Fibroblast of skin of left biceps (primary cell): ENCODE measurements around the gene COBL.
A peak's percentile ranks its signal among the peaks of the same experiment; 100 is the strongest.
"Not testable (repeated sequence)": the region's sequence is repeated elsewhere in the genome, so short reads cannot be mapped to it uniquely, and the experiment has no call there.

Experiments
- DNase-seq, 2 experiments: peaks; one replicate each; pipeline ENCODE4 v3.0.0-alpha.2; 2013; ENCODE audit warnings: low read depth in 2 of 2

COBL gene

DNA sequence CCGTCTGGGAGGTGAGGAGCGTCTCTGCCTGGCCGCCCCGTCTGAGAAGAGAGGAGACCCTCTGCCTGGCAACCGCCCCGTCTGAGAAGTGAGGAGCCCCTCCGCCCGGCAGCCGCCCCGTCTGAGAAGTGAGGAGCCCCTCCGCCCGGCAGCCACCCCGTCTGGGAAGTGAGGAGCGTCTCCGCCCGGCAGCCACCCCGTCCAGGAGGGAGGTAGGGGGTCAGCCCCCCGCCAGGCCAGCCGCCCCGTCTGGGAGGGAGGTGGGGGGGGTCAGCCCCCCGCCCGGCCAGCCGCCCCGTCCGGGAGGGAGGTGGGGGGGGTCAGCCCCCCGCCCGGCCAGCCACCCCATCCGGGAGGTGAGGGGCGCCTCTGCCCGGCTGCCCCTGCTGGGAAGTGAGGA is 108.5 kb downstream of the COBL start:
- DNase-seq, result not testable (repeated sequence)

DNA sequence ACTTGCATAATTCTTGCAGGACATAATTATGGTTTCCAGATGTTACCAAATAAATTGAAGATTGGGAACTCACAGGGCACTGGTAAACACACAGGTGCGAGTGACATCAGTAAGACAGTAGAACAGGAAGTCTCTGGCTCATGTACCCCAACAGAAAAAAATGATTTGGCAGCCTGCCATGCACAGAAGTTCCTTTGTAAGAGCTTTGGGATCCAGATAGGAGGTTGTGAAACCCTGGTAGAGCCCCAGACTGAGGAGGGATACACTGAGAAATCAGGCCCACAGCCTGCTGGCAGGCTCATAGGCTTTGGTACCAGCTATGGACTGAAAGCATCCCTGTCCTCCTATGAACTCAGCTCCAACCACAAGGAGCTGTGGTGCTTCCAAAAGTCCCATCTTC is 118.0 kb downstream of the COBL start:
- DNase-seq, result no peak

DNA sequence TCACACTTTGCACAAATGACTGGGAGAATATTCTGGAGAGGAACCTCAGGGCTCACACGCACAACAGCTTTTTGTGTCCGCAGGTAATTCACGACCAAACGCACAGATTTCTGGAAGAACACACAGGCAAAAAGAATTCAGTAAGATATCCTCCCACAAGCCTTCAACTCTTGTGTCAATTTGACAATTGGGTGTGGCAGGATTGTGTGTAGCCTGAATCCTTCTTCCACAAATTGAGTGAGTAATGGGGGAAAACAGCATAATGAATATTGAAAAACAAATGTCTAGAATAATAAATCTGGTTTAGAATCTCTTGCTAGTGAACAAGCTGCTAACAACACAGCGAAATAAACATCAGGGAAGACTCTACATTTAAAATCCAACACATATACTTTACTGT is 125.6 kb downstream of the COBL start:
- DNase-seq, result no peak

DNA sequence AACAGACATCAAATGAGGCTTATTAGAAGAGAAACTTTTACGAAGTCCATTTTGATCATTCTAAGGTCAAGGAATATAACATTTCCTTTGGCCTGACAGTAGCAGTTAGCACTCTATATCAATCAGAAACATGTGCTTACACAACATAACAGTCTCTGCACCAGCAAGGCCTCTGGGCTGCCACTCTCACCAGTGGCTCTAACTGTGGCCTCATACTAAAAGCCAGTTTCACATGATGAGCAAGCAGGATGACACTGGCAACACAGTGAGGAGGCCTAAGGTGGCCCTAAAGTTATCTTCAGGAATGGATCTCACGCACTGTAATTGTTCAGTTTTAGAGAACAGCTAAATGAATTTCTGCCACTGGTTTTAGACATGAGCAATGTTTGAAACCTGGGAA is 126.8 kb downstream of the COBL start:
- DNase-seq, result no peak

DNA sequence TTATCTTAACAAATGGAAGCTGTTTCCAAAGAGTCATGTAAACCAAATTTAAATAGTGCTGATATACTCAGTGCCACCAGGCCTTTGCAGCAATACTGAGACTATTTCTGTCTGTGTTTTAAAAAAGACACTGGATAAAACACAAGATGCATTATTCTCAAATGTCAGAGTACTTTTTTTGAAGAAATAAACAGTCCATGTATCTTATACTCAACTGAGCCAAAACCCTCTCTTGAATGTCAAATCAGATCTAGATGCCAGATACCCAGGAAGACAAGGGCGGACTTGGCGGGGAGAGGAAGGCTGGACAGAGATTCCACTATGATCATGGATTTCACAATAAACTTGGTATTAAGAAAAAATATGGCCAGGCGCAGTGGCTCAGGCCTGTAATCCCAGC is 127.6 kb downstream of the COBL start:
- DNase-seq, result no peak

DNA sequence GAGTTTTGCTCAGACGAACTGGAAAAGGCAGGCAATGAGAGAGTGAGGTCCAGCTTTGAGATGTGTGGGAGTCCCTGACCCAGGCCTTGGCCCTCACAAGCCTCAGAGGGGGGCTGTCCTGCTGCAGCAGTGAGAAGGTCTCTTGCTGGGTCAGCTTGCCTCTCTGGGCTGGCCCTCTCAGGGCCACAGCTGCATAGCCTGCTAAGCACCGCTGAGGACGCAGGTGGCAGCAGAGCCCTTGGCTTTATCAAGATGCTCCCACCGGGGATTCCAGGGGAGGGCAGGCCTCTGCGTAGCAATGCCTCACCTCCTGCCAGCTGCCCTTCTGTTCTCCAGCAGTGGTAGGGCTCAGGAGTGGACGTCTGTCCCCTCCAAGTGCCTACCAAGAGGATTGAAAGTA is 128.7 kb downstream of the COBL start:
- no peak for DNase-seq

DNA sequence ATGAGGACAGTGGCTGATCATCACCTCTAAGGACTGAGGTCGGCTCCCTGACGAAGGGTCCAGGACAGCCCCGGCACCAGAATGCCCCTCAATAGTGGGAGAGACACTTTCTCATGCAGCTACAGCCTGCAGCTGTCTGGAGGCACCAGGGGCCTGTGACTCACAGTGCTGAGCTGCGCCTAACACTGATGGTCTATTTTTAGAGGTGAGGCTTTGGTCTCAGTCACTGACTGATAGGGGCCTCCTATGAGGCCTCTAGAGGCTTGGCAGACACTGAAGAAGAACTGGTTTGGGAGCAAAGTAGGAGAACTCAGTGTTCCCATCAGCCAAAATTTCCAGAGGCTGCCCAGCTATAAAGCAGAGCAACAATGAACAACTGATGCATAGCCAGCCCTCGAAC is 130.1 kb downstream of the COBL start:
- no peak for DNase-seq

DNA sequence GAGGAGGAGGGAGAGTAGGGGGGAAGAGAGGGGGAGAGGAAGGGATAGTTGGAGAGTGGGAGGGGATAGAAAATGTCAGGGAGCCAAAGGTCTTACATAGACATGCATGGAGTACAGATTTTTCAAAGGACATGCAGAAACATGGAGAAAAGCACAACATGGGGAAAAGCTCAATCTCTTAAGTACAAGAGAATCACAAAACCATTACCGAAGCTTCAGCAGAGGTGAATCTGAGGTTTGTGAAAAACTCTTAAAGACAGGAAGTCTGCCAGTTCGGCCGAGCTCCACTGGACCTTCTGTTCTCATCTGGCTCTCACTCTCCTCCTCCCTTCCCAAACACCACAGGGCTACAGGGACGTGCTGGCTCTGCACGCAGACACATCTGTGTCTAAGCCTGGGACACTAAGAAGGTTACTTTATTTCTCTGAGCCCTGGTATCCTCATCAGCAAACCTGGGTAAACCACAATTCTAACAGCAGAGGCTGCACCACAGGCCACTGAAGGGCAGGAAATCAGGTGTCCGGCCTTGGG is 133.9 kb downstream of the COBL start:
- DNase-seq, result no peak

DNA sequence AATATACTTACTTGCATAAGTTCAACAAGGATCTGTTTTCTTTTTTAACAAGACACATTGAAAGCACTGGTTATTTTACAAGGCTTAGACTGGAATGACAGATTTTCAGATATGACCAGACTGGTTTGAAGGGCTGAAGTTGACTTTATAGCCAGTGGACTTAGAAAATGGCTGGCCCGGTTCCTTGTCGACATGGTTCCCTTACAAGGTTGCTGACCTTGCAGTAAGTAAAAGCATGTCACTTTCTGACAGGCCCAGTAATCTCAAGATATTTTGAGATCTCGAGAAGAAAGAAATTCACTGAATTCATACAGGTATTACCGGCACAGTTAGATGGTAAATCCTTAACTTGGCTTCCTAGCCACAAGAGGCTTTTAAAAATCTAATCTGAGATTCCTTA is 136.5 kb downstream of the COBL start:
- DNase-seq, result no peak

DNA sequence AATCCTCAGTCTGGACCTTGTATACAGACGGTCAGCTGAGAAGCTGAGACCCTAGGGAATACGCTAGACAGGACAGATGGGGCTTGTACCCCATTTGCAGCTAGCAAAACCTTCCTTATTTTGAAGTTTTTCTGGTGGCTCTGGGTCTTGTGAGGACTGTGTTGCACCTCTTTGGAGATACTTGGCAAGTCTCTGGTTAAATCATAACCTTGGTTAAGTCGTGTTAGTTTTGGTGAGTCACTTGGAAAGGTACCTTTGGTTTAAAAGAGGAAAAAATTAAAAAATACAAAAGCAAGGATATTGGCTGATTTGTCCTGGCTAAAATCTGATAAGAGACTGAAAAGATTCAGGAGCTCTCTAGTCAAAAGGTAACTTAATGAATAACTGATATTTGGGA is 140.6 kb downstream of the COBL start:
- no peak for DNase-seq

DNA sequence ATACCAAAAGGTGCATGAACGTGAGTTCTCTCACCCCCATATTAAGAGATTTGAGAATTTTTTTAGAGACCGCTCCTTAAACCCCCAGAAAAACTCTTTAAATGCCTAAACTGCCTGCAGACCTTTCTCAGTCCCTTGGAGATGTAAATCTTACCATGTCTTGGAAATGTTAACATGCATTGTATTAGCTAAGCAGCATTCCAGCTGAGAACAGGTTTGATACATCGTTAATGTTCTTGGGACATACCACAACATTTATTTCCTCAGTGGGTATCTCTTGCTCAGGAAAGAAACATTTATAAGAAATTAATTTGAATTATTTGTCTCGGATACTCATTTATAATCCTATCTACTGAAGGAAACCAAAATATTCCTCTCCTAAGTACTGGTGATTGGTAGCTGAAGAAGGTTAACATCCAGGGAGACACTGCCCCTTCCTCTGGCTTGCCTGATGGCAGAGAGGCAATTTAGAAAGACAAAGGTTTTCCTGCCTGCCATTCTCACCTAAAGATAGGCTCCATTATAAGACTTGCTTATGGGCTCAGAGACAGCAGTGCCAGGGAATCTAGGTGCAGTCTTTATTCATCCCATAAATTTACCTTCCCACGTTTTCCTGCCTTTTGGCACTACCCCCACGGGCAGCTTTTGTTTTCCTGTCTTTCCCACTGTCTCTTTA is 141.2 kb downstream of the COBL start:
- DNase-seq, result no peak

DNA sequence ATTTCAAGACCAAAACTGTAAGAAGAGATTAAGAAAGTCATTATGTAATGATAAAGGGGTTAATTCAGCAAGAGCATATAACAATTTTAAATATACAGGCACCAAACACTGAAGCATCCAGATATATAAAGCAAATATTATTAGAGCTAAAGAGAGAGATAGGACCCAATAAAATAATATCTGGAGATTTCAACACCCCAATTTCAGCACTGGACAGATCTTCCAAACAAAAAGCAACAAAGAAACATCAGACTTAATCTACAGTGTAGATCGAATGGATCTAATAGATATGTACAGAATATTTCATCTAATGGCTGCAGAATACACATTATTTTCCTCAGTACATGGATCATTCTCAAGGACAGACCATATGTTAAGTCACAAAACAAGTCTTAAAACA is 151.3 kb downstream of the COBL start:
- DNase-seq, result no peak

DNA sequence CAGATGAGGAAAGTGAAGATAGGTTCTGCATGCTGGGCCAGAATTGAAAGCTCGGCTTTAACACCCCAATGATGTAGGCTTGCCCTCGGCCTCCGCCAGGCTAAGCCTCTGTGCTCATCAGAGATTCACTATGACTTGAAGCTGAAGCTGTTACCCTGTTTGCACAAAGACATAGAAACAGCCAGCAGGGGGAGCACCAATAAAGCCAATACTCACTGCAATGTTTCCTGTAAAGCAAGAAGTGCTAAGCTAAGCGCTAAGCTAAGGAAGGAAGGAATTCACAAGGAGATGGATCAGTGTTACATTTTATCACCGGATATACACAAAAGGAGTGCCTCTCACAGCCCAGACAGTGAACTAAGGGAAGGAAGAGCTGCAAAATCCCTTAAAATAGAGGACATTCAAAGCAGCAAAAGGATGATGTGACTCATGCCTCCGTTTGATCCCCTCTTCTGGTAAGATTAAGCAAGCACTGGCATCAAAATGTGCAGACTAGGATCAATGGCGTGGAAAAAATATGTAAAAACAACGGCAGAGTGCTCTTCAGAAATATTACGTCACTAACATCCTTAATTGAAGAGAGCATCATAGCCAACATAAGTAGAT is 153.8 kb downstream of the COBL start:
- peak; percentile 35 to 36 for DNase-seq

DNA sequence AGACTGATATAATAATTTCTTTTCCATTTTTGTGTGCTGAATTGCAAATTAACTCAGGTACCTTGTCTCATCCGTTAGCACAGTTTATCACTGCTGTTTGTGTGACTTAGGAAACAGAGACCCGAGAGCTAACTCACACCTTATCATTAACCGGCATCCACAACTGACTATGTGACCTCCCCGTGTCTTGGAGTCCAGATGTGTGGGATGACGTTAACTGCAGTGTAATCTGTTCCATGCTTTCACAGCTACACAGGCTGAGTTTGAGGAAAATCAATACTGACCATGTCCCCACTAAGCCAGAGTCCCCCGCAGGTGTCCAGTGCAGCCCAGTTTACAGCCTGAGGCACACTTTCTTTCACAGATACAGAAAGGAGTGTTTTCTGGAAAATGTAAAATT is 154.7 kb downstream of the COBL start:
- DNase-seq, result no peak

DNA sequence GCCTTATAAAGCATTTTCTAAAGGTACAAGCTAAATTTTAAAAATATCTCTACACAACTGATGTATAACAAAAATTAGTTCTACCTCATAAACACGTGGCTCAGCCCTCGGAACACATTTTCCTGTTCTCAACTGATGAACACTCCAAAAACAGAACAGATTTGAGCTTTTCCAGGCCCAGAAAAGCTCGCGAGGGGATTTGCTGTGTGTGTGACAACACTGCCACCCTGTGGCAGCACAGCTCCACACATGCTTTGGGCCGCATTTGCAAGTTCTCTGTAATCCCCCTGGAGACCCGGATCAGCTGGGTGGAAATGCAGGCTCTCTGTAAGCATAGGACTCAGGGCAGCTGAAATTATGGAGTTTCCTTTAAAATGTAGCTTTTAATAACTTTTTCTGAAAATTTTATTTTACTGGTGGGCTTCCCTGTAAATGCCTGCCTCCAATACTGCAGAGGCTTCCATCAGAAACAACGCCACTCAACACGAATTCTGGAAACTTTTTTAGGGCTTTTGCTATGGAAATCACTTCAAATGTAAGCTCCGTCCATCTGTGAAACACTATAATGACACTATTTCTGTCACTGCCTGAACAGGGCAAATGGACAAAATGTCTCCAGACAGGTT is 155.5 kb downstream of the COBL start:
- peak; percentile 12 to 14 for DNase-seq

DNA sequence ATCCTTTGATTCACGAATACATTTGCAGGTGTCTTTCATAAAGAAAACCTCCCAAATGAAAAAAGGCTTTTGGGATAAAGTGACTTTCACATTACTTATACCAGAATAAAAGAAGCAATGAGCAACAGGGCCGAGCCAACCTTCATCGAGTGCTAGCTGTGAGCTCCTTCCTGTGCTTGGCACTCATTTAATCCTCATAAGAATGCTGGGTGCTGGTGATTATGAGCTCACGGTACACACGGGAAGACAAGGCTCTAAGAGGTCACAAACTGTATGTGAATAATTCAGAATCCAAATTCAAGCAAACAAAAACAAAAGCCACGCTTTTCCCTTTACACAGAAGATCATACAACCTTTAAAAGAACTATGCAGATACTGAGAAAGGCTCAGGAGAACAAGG is 156.2 kb downstream of the COBL start:
- no peak for DNase-seq

DNA sequence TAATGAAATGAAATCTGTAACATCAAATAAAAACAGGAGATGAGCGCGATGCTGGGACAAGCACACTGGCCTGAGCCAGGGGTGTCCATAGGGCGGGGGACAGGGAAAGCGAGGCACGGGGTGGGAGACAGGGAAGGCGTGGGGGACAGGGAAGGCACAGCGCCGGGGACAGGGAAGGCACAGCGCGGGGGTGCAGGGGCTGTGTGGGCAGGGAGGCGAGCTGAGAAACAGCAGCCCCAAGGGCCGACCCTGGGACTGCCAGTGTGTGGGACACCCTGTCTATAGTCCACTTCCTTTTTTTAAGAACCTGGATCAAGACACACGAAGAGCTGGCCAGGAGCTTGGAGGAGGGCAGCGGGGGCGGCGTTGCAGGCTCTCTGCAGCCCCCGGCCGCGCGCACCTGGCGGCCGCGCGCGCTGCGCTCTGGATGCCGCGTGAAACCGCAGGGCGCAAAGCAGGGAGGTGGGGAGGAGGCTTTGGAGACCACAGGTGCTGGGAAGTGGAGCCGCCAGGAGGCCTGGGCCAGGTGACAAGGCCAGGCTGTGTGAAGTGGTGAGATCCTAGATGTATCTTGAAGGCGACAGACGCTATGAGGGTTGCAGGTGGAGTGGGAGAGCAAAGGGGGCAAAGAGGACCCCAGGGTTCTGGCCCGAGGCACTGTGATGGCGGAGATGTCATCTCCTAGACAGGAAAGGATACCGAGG is 157.7 kb downstream of the COBL start:
- DNase-seq, result no peak

DNA sequence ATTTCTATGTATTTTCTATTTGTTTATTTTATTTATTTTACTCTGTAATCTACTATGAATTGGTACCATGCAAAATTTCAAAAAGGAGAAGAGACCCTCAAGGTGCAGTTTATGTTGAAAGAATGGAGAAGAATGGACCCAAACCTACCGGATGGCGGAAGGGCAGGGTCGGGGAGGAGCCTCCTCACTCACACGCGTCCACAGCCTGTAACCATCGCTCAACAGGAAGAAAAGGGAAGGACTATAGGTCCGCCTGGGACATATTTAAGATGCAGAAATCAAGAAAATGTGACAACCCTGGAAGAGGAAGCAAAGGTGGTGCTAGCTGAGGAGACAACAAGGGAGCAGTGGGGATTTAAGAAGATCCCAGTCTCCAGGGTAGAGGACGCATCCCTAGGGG is 158.4 kb downstream of the COBL start:
- no peak for DNase-seq

DNA sequence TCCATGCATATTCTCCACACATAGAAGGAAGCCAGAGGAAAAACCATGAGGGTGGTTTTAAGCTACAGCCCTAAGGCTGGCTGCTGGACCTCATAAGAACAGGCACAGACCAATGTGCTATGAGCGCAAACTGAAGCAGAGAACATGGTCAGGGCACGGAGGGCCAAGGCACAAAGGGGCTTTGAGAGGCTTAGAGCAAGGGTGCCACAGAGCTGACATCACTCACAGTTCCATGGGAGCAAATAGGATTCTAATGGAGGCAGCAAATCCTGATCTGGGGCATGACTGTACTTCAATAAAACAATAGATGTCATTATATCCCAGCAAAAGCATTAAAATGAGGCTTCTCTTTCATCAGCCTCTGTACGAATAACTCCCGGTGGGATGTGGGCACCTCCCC is 162.4 kb downstream of the COBL start:
- no peak for DNase-seq

DNA sequence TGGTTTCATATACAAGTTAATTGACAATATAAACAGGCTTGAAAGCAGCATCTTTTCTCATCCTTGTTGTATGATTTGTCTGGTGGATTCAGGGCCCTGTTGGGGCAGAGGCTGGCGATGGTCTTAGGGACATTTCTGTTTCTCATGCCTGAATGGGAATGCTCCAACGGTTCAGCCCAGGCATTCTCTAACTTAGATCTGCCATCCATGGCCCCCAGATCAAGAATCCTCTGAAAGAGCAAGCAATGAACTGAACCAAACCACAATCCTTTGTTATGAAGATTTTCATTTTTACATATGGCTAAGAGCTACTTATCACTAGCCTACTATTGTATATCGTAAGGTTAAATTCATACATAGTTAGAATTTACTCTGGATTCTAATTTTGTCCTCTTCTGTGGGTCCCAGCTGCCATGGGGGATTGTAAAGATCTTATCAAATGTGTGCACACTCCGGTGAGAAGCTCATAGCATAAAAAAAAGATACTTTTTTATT is 163.9 kb downstream of the COBL start:
- no peak for DNase-seq

DNA sequence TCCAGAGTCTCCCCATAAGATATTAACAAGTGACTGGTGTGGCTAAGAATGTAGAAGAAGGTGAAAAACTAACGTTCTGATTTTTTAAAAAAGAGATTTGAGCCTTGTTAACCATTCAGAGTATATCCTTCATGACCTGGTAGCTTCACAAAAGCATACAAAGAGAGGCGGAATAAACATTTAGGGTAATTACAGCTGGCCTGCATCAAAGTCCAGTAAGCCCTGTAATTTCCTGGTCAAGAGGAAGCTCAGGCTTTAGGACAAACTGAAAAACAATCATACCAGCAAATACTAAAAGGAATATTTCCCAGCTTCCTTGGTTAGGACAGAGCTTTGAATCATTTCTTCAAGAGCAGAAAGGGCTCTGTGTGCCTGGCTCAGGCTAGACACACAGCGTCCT is 165.2 kb downstream of the COBL start:
- DNase-seq, result no peak

DNA sequence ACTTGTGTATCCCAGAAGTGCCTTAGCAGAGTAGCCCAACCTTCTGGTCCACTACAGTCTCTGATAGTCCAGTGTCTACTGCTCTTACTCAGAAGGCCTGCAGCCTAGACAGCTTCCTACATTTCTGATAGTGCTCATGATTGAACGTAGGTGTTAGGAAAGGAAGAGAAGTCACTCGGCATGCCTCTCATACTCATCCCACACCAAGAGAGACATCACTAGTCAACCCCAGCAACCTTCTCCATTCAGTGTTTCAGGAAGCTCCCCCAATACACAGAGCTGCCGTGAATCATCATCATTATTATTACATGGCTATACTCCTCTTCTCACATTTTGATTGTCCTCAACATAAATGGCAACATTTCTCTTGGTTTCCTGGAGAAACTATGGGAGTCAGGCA is 166.4 kb downstream of the COBL start:
- no peak for DNase-seq

DNA sequence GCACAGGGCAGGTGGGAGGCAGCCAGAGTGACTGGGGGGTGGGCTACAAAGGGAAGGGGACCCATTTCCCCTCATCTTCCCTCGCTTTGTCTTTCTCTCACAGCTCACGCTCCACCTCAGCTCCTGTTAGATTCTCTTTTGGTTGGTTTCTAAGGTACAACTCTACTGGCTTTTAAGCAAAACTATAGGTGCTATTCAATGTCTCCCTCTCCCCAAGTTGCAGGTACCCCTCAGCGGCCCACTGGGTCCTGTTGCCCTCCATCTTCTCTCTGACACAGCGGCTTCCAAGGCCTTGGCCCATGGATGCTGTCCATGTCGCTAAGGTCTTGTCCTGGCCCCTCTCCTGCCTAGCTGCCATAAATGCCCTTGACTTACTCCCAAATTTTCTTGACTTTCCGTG is 168.4 kb downstream of the COBL start:
- no peak for DNase-seq
